Calu3 (cell line): ENCODE data around the gene MID1. TPM values are rescaled to one million over a fixed set of nuclear protein-coding genes. Genes with fewer than 3 reads are reported as not detected.

Experiments
- BruUV-seq: library from RNA; stranded (reverse); fragments of 400-500 nt; replicated peaks from 2 replicates; lab custom pipeline; 2021; lab: Mats Ljungman, UMichigan
- CTCF ChIA-PET: fragments of 300-600 bp; sonication (Branson Sonifier 250); formaldehyde crosslinking; loops from one replicate; lab custom pipeline; 2022; ENCODE audit warnings: antibody characterized with exemption; lab: Charles Lee
- DNase-seq: peaks from one replicate; pipeline ENCODE4 v3.0.0; 2022
- H3K27ac Mint-ChIP-seq: one replicate; pipeline ENCODE4 v1.8.0; 2022; ENCODE audit warnings: mixed read lengths; ENCODE audit not compliant: unreplicated experiment
- H3K27me3 Mint-ChIP-seq: one replicate; pipeline ENCODE4 v1.8.0; 2022; ENCODE audit warnings: mixed read lengths; ENCODE audit not compliant: unreplicated experiment
- H3K36me3 Mint-ChIP-seq: one replicate; pipeline ENCODE4 v1.8.0; 2022; ENCODE audit warnings: mild to moderate bottlenecking, moderate library complexity, mixed read lengths; ENCODE audit not compliant: insufficient read depth, unreplicated experiment
- H3K4me1 Mint-ChIP-seq: one replicate; pipeline ENCODE4 v1.8.0; 2022; ENCODE audit warnings: mild to moderate bottlenecking, low read depth, mixed read lengths; ENCODE audit not compliant: unreplicated experiment
- H3K4me3 Mint-ChIP-seq: one replicate; pipeline ENCODE4 v1.8.0; 2022; ENCODE audit warnings: mild to moderate bottlenecking, low read depth, moderate library complexity, mixed read lengths; ENCODE audit not compliant: unreplicated experiment
- H3K9me3 Mint-ChIP-seq: one replicate; pipeline ENCODE4 v1.8.0; 2022; ENCODE audit warnings: low read depth, mixed read lengths; ENCODE audit not compliant: unreplicated experiment
- intact Hi-C: fragments of 100-400 bp; cut with micrococcal nuclease; formaldehyde crosslinking; loops from one replicate; pipeline ENCODE4 v1.10.0; 2022; ENCODE audit not compliant: unreplicated experiment
- total RNA-seq: library from RNA; stranded (reverse); gene quantifications from 2 replicates; pipeline ENCODE4 v1.2.3, GENCODE V29; 2022
- TF ChIP-seq, protein P1 (sequence below): fragments of 200-600 bp; IDR thresholded peaks from one replicate; pipeline ENCODE4 v1.8.0; 2022; ENCODE audit warnings: antibody characterized with exemption; ENCODE audit not compliant: unreplicated experiment

The MID1 gene
- total RNA-seq, 1 experiment from 2014 or later: 85.6 TPM

DNA sequence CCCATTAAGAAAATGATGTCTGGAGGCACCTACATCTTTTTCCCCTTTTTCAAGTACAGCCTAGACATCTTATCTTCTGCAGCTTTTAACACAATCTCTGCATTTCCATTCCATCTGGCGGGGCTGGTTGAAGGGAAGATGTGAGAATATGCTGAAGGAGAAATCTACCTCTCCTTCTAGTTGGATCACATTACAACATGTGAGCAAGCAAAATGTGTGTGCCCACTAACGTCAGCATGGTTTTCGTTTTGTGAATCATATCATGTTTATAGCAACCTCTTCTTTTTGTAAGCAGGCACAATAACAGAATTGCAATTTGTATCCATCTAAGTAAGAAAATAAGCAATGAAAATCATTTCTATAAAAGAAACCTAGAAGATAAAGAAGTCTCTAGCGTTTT, 28.9 kb upstream of the MID1 start:
- CTCF ChIA-PET: no interaction called here
- no peak overlapping the region for H3K27ac Mint-ChIP-seq
- H3K4me1 Mint-ChIP-seq: peaks cover 8% of the 10 kb centered on the region
- H3K9me3 Mint-ChIP-seq: no peaks in the 10 kb centered on the region
- no peaks in the 10 kb centered on the region for H3K36me3 Mint-ChIP-seq
- no peak for DNase-seq
- no TSS peak for BruUV-seq
- H3K27me3 Mint-ChIP-seq: no peaks in the 10 kb centered on the region
- H3K4me3 Mint-ChIP-seq: no peak overlapping the region
- intact Hi-C loops: no loop called here
- TF ChIP-seq, protein P1, sequence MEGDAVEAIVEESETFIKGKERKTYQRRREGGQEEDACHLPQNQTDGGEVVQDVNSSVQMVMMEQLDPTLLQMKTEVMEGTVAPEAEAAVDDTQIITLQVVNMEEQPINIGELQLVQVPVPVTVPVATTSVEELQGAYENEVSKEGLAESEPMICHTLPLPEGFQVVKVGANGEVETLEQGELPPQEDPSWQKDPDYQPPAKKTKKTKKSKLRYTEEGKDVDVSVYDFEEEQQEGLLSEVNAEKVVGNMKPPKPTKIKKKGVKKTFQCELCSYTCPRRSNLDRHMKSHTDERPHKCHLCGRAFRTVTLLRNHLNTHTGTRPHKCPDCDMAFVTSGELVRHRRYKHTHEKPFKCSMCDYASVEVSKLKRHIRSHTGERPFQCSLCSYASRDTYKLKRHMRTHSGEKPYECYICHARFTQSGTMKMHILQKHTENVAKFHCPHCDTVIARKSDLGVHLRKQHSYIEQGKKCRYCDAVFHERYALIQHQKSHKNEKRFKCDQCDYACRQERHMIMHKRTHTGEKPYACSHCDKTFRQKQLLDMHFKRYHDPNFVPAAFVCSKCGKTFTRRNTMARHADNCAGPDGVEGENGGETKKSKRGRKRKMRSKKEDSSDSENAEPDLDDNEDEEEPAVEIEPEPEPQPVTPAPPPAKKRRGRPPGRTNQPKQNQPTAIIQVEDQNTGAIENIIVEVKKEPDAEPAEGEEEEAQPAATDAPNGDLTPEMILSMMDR: no peak

- Mint-ChIP-seq H3K9me3 (no peaks in the 10 kb centered on the region), H3K27ac (no peak overlapping the region), H3K4me1 (peaks cover 8% of the 10 kb centered on the region), H3K36me3 (no peaks in the 10 kb centered on the region), H3K4me3 (no peak overlapping the region), H3K27me3 (no peaks in the 10 kb centered on the region)
- no TSS peak for BruUV-seq
- no peak for DNase-seq
- CTCF ChIA-PET: no interaction called here
- TF ChIP-seq, protein P1: no peak
- intact Hi-C loops: no loop called here
These were observed 28.2 kb upstream of the MID1 start for GRCh38 chrX:10648614-10649013.

DNA sequence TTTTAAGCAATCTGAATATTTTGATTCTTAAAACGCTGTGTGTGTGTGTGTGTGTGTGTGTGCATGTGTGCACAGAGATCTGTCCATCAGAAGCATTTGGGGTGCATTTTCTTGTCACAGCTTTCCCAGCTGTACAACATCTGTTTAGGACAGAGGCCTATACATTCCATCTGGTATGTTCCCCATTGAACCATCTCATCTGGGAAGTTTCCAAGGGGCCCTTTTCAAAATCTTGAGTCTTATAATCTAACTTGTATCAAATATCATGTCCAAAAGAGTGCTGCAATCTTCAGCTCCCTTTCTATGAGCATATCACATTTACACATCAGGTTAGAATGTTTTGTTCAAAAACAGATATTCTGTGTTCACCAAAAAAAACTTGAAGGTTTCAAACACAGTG, 16.5 kb upstream of the MID1 start:
- H3K9me3 Mint-ChIP-seq: no peaks in the 10 kb centered on the region
- CTCF ChIA-PET: interaction anchor here (0.6 to 1.0 kb wide), 4 partner anchors 34 to 1632 kb away, joined by 3 to 7 read pairs (median 5); no protein-coding TSS in a partner anchor

DNA sequence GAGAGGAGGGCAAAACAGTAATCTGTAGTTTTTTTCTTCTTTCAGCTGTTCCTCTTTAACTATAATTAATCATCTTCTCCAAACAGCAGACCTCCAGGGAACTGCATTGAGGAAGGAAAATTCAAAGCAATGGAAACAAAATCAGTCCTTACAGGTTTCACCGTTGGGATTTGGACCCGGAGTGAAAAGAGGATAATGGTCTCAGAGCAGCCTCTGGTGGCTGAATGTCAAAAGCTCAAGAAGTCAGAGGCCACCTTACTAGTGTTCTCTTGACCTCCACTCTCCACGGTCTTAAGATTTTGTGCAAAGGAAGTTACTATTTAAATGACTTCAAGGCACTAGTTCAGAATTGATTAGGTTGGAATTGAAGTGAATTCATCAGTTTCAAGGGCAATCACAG, 16.0 kb upstream of the MID1 start:
- H3K27ac Mint-ChIP-seq: peak overlapping the region; percentile 75

More for the DNA sequence above, 16.5 kb upstream of the MID1 start:
- Mint-ChIP-seq H3K4me1 (peaks cover 22% of the 10 kb centered on the region), H3K36me3 (peaks cover 11% of the 10 kb centered on the region), H3K27ac (no peak overlapping the region), H3K27me3 (no peaks in the 10 kb centered on the region), H3K4me3 (no peak overlapping the region)
- TF ChIP-seq, protein P1: no peak
- BruUV-seq: no TSS peak
- intact Hi-C loops: loop anchor here (1.0 to 5.0 kb wide), 3 partner anchors 310 to 447 kb away; no protein-coding TSS in a partner anchor
- no peak for DNase-seq

More for the DNA sequence above, 16.0 kb upstream of the MID1 start:
- H3K36me3 Mint-ChIP-seq: peaks cover 11% of the 10 kb centered on the region
- H3K4me3 Mint-ChIP-seq: peak overlapping the region; percentile 28
- DNase-seq: peak; percentile 56
- no peaks in the 10 kb centered on the region for H3K27me3 Mint-ChIP-seq
- intact Hi-C loops: loop anchor here (1.0 to 5.0 kb wide), 3 partner anchors 309 to 446 kb away; no protein-coding TSS in a partner anchor
- peaks cover 22% of the 10 kb centered on the region for H3K4me1 Mint-ChIP-seq
- H3K9me3 Mint-ChIP-seq: no peaks in the 10 kb centered on the region
- CTCF ChIA-PET: interaction anchor here (0.6 to 1.0 kb wide), 4 partner anchors 34 to 1631 kb away, joined by 3 to 7 read pairs (median 5); no protein-coding TSS in a partner anchor
- no TSS peak for BruUV-seq
- TF ChIP-seq, protein P1: peak; percentile 28
